Brain microvascular endothelial cell (primary cell): Measurements from ENCODE around the gene PHACTR3.

ENCODE experiments used
- DNase-seq: peaks from one replicate; pipeline ENCODE4 v3.0.0-alpha.2; 2020
- H3K27ac ChIP-seq: fragments of 250-450 bp; sonication (Bioruptor Pico); 2 replicates; pipeline ENCODE4 v1.5.1; 2020; ENCODE audit warnings: mild to moderate bottlenecking, moderate library complexity
- H3K27me3 ChIP-seq: fragments of 250-450 bp; sonication (Bioruptor Pico); replicated peaks from 2 replicates; pipeline ENCODE4 v1.5.1; 2020; ENCODE audit warnings: mild to moderate bottlenecking
- H3K36me3 ChIP-seq: fragments of 250-450 bp; sonication (Bioruptor Pico); replicated peaks from 2 replicates; pipeline ENCODE4 v1.5.1; 2020; ENCODE audit warnings: mild to moderate bottlenecking
- H3K4me3 ChIP-seq: 2 replicates; pipeline ENCODE4 v1.5.1; 2011; ENCODE audit warnings: low read depth, mild to moderate bottlenecking, control low read depth, low read length, moderate library complexity
- CTCF ChIP-seq: IDR thresholded peaks from 2 replicates; pipeline ENCODE4 v1.5.1; 2011; ENCODE audit warnings: low read depth, mild to moderate bottlenecking, moderate library complexity, low read length, control low read depth, inconsistent platforms; ENCODE audit errors: missing control alignments
- in situ Hi-C: cut with HindIII; loops from 2 replicates; pipeline ENCODE4 v1.10.0; 2017; ENCODE audit warnings: low sequenced_read_pairs, low pct_ligation_motif_present

Gene PHACTR3

GRCh38 chr20:59775687-59776055, 171.3 kb downstream of the PHACTR3 start:
- H3K36me3 ChIP-seq = no peaks in the 10 kb centered on the region
- no peak for DNase-seq
- no peak for TF ChIP-seq CTCF

DNA sequence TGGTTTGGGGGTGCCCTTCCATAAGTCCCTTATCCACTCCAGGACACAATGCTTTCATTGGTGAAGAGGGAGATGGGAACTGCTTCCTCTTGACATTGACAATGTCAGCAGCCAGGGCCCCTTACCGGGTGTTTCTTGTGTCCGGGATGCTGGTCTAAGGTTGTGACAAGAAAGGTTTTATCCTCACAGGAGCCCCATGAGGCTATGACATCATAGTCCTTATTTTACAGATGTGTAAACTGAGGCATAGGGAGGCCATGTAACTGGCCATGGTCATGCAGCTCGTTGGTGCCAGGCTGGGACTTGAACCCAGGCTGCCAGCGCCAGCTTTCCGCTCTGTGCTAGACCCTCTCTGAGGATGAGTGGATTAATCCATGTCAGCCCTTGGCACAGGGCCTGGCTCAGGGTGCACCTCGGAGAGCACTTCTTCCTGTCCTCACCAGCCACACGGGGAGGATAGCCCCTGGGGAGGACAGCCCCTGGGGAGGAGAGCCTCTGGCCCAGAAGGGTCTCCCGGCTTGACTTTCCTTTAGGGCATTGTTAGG, 171.8 kb downstream of the PHACTR3 start:
- DNase-seq = no peak
- Histone ChIP-seq H3K36me3 (no peaks in the 10 kb centered on the region), H3K27me3 (no peaks in the 10 kb centered on the region), H3K4me3 (no peak overlapping the region), H3K27ac (no peak overlapping the region)
- in situ Hi-C loops = no loop called here
- TF ChIP-seq CTCF = no peak

More at GRCh38 chr20:59775687-59776055, 171.3 kb downstream of the PHACTR3 start:
- in situ Hi-C loops = no loop called here
- no peak overlapping the region for H3K27ac ChIP-seq
- H3K4me3 ChIP-seq = no peak overlapping the region
- no peaks in the 10 kb centered on the region for H3K27me3 ChIP-seq

DNA sequence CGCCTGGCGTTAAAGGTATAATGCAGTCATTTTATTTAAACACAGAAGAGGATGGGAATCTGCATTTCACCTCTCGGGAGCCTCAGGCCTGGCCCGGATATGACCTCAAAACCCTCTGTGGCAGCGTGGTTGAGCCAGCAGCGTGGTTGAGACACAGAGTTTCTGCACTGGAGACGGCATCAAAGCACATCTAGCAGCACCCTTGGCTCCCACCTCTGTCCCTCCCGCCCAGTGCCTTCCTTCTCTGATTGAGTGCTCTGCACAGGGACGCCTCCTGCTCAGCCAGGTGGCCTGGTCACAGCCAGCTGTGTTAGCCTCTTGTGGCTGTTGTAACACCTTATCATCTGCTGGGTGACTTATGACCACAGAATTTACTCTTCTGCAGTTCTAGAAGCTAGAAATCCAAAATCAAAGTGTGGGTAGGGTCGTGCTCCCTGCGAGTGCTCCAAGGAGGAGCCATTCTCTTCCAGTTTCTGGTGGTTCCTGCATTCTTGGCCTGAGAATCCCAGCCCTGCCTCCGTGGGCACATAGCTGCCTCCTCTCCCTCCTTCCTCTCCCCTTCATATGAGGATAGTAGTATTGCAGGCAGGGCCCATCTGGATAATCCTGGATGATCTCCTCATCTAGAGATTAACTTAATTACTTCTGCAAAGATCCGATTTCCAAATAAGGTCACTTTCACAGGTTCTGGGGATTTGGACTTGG, 172.4 kb downstream of the PHACTR3 start:
- DNase-seq = no peak
- Histone ChIP-seq H3K4me3 (no peak overlapping the region), H3K36me3 (no peaks in the 10 kb centered on the region), H3K27ac (no peak overlapping the region), H3K27me3 (no peaks in the 10 kb centered on the region)
- in situ Hi-C loops = no loop called here
- TF ChIP-seq CTCF = no peak

DNA sequence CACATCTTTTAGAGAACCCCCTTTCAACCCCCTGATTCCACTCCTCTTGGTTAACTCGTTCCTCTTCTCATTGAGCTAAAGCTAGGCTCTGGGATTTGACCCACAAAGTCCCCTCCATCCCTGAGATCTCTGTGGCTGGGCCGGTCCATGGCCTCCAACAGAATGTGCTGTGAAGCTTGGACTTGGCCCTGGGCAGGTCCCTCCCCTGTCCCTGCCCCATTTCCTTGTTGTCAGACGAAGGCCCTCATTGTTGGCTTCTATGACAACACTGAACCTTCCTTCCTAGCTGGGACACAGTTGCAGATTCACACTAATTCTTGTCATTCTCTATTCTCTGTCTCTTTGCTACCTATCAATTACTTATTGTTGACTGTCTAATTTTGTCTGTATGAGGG, 173.0 kb downstream of the PHACTR3 start:
- Histone ChIP-seq H3K4me3 (no peak overlapping the region), H3K27me3 (no peaks in the 10 kb centered on the region), H3K36me3 (no peaks in the 10 kb centered on the region), H3K27ac (no peak overlapping the region)
- TF ChIP-seq CTCF = no peak
- DNase-seq = no peak
- in situ Hi-C loops = no loop called here

DNA sequence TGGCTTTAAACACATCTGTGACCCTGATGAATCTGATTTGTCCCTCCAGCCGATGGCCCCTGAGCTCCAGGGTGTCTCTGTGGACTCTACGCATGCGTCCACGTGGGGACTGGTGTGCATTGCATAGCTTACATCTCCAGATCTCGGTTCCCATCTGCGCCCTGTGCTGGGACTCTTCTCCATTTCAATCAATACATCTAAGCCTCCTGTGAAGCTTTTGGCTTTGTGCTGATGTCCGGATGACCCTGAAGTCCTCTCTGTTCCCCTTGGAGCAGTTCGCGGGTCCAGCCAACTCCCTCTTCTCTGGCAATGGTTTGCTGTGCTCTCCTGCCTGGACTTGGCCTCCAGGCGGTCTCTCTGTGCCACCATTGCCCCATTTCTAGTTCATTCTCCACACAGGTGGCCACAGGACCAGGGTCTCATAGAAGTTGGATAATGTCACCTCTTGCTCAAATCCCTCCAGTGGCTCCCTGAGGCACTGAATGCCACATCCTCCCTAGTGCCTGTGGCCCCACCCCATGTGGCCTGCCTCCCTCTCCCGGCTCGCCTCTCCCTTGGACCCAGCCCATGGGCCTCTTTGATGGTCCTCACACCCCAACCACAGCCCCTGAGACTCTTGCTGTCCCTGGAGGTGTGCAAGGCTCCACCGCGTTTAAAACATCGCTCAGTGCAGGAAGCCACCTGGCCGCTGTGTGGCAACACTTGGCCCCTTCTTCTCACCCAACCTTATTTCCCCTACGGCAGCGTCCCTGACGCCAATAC, 173.7 kb downstream of the PHACTR3 start:
- Histone ChIP-seq H3K4me3 (no peak overlapping the region), H3K36me3 (no peaks in the 10 kb centered on the region), H3K27me3 (no peaks in the 10 kb centered on the region), H3K27ac (no peak overlapping the region)
- no peak for TF ChIP-seq CTCF
- DNase-seq = no peak
- in situ Hi-C loops = no loop called here
